Adrenal gland (tissue), 12 donors: ENCODE measurements around the gene VAMP4. TPM values are rescaled to one million over a fixed set of nuclear protein-coding genes. Genes with fewer than 3 reads are reported as not detected.

Source experiments
- DNase-seq, 7 donors: peaks; one replicate each; pipeline ENCODE4 v3.0.0-alpha.2; 2019 to 2020
- H3K27ac ChIP-seq, 5 donors: fragments of 200-600 bp; sonication (generic) in 4 of 5; 1 replicate in 3 of 5; 2 replicates in 2 of 5; pipeline versions ENCODE4 v1.5.1 to v1.8.0; 2016 to 2020; ENCODE audit warnings: mild to moderate bottlenecking in 1 of 5
- H3K27me3 ChIP-seq: fragments of 200-600 bp; 2 replicates; pipeline ENCODE4 v1.8.0; 2021
- H3K36me3 ChIP-seq, 2 donors: fragments of 200-600 bp; replicated peaks in 1 of 2; 1 replicate in 1 of 2; 2 replicates in 1 of 2; pipeline versions ENCODE4 v1.5.1 to v1.8.0; 2018 to 2022
- H3K4me1 ChIP-seq, 2 donors: fragments of 200-600 bp; replicated peaks in 1 of 2; 1 replicate in 1 of 2; 2 replicates in 1 of 2; pipeline versions ENCODE4 v1.5.1 to v1.8.0; 2018 to 2021
- H3K4me3 ChIP-seq, 4 donors: fragments of 200-600 bp; sonication (generic) in 3 of 4; one replicate each; pipeline ENCODE4 v1.5.1; 2016 to 2018
- H3K9me3 ChIP-seq, 3 donors: fragments of 200-600 bp; sonication (generic) in 1 of 3; replicated peaks in 1 of 3; 1 replicate in 2 of 3; 2 replicates in 1 of 3; pipeline versions ENCODE4 v1.5.1 to v1.8.0; 2016 to 2021
- POLR2A ChIP-seq, 2 donors: fragments of 450-650 bp; IDR thresholded peaks; one replicate each; pipeline ENCODE4 v1.6.1; 2017; ENCODE audit warnings: antibody characterized with exemption in 2 of 2, mild to moderate bottlenecking in 2 of 2, moderate library complexity in 1 of 2
- WGBS, 4 donors: extraction: QIAGEN DNeasy Blood & Tissue Kit in 2 of 4; methylation state at CpG; one replicate each; pipeline versions ENCODE4 v1.1.5 to v1.1.7; 2013 to 2017; 5-methylcytosine and 5-hydroxymethylcytosine counted together
- intact Hi-C, 2 donors: fragments of 100-400 bp; cut with DNase I; formaldehyde crosslinking; loops; one replicate each; pipeline versions ENCODE4 v1.14.1 to v1.15.0; 2022 to 2023
- polyA plus RNA-seq, 3 donors: library from polyadenylated mRNA; stranded (reverse); fragments of 200-250 nt in 2 of 3; fragments of 350-450 nt in 1 of 3; fragmentation: Illumina TruSeq in 1 of 3; extraction: RNeasy Lipid Tissue Mini Kit (QIAGEN cat#74804) in 1 of 3; gene quantifications; one replicate each; pipeline ENCODE4 v1.2.3, GENCODE V29; 2013 to 2014
- total RNA-seq, 9 donors: library from RNA; depleted of rRNA in 4 of 9; stranded (reverse); fragments of >200 nt in 4 of 9; fragments of 120-200 nt in 1 of 9; fragmentation: NEBNext Ultra II Directional in 1 of 9; extraction: Animal tissue kit (Norgen Biotek cat#: 25700) in 1 of 9; gene quantifications; one replicate each; pipeline versions ENCODE4 v1.1.0 to v1.2.4, GENCODE V29; 2013 to 2023
- TF ChIP-seq, protein P1 (sequence below), 6 experiments: fragments of 450-650 bp in 4 of 6; fragments of 200-600 bp in 2 of 6; sonication (generic) in 1 of 6; IDR thresholded peaks; 1 replicate in 5 of 6; 2 replicates in 1 of 6; pipeline versions ENCODE4 v1.5.1 to v1.8.0; 2016 to 2021; ENCODE audit warnings: antibody characterized with exemption in 6 of 6, mild to moderate bottlenecking in 2 of 6, moderate library complexity in 1 of 6
- donor health status: healthy with polysubstance abuse.
- donor health status: Bipolar disorder and iron deficiency.
- donor health status: DM: yes; HTN: yes; CAD: no.
- donor health status: DM: no; HTN: no; CAD: no.
- donor health status: DM: no; HTN: no; CAD: no.
- donor health status: DM: yes; HTN: yes; CAD: no.

VAMP4 gene
- total and polyA plus RNA-seq, 12 donors = 6.1 to 23.7 (median 14.8) TPM

DNA sequence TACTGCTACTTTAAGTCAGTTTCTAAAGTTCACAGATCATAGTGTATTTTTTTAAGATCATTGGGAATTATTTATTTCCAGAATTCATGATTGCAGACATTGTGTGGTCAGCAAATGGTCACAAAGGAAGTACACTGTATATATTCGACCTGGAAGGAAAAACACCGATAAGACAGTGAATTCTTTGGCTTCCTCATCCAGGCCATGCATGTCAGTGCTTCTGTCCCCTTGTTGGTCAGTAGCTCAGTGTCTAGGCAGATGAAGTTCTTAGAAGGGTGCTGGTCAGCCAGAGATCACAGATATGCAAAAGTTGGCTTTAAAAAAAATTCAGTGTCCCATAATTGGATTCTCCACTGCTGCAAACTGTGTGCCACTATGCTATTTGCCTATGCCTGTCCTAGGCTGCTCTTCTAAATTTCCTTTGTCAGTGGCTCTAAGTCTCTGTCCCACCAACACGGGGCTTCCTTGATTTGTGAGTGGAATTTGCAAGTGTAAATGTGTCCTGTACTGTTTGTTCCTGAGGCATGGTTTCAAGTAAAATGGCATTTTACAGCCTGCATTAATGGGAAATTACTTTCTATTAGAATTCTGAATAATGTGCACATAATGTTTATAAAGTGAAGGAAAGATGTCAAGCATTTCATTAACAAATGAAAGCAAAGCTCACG lies 12.0 kb upstream of the VAMP4 start:
- intact Hi-C loops = no loop called here

DNA sequence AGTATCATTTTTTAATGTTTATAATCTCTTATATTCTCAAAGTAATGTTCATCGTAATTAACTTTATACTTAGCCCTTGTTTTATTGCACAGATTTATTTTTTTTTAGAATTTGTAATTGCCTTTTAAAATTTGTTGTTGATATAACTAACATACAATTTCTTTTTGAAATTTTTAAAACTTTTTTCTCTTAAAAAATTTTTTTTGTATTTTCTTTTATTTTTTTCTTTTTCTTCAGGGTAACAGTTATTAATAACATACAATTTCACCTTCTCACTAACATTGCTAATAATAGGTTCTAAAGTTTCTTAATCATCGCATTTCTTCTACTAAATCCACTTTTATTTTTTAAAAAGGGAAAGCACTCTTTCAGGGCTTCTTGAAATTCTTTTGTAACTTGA lies 11.3 kb upstream of the VAMP4 start:
- no peak overlapping the region for H3K27ac ChIP-seq
- H3K4me3 ChIP-seq = no peak overlapping the region
- 84 to 92% (median 90%) methylated on average over 2 of the region's 2 CpGs for WGBS, 4 donors
- no peaks in the 10 kb centered on the region for H3K27me3 ChIP-seq
- no peak for TF ChIP-seq POLR2A (IDR thresholded peaks at IDR 0.05)
- TF ChIP-seq, protein P1, sequence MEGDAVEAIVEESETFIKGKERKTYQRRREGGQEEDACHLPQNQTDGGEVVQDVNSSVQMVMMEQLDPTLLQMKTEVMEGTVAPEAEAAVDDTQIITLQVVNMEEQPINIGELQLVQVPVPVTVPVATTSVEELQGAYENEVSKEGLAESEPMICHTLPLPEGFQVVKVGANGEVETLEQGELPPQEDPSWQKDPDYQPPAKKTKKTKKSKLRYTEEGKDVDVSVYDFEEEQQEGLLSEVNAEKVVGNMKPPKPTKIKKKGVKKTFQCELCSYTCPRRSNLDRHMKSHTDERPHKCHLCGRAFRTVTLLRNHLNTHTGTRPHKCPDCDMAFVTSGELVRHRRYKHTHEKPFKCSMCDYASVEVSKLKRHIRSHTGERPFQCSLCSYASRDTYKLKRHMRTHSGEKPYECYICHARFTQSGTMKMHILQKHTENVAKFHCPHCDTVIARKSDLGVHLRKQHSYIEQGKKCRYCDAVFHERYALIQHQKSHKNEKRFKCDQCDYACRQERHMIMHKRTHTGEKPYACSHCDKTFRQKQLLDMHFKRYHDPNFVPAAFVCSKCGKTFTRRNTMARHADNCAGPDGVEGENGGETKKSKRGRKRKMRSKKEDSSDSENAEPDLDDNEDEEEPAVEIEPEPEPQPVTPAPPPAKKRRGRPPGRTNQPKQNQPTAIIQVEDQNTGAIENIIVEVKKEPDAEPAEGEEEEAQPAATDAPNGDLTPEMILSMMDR (IDR thresholded peaks at IDR 0.05) = no peak
- intact Hi-C loops = no loop called here
- H3K9me3 ChIP-seq = no peaks in the 10 kb centered on the region
- no peaks in the 10 kb centered on the region for H3K4me1 ChIP-seq
- no peaks in the 10 kb centered on the region for H3K36me3 ChIP-seq
- no peak for DNase-seq

More for the DNA sequence above, 12.0 kb upstream of the VAMP4 start:
- Histone ChIP-seq H3K9me3 (no peaks in the 10 kb centered on the region), H3K27ac (no peak overlapping the region), H3K27me3 (no peaks in the 10 kb centered on the region), H3K4me3 (no peak overlapping the region), H3K4me1 (no peaks in the 10 kb centered on the region), H3K36me3 (no peaks in the 10 kb centered on the region)
- DNase-seq = no peak
- WGBS, 4 donors = 61 to 70% (median 69%) methylated on average over 4 of the region's 4 CpGs
- TF ChIP-seq POLR2A (IDR thresholded peaks at IDR 0.05) = no peak
- TF ChIP-seq, protein P1 (IDR thresholded peaks at IDR 0.05) = no peak

GRCh38 chr1:171751221-171751620 lies 9.4 kb upstream of the VAMP4 start:
- Histone ChIP-seq H3K36me3 (no peaks in the 10 kb centered on the region), H3K27ac (no peak overlapping the region), H3K27me3 (no peaks in the 10 kb centered on the region), H3K4me1 (no peaks in the 10 kb centered on the region), H3K4me3 (no peak overlapping the region), H3K9me3 (no peaks in the 10 kb centered on the region)
- 92 to 95% (median 94%) methylated on average over 6 of the region's 6 CpGs for WGBS, 4 donors
- TF ChIP-seq, protein P1 (IDR thresholded peaks at IDR 0.05) = no peak
- no peak for TF ChIP-seq POLR2A (IDR thresholded peaks at IDR 0.05)
- DNase-seq = no peak
- intact Hi-C loops = no loop called here

GRCh38 chr1:171748651-171749050 lies 6.8 kb upstream of the VAMP4 start:
- H3K4me3 ChIP-seq = no peak overlapping the region
- intact Hi-C loops = no loop called here
- H3K27me3 ChIP-seq = no peaks in the 10 kb centered on the region
- DNase-seq = no peak
- no peaks in the 10 kb centered on the region for H3K36me3 ChIP-seq
- peaks cover under 1 to 2% of the 10 kb centered on the region in 2 donors for H3K4me1 ChIP-seq
- TF ChIP-seq, protein P1 (IDR thresholded peaks at IDR 0.05) = no peak
- TF ChIP-seq POLR2A (IDR thresholded peaks at IDR 0.05) = no peak
- no peaks in the 10 kb centered on the region for H3K9me3 ChIP-seq
- 67 to 85% (median 77%) methylated on average over 3 of the region's 3 CpGs for WGBS, 4 donors
- H3K27ac ChIP-seq = no peak overlapping the region
